MM.1S (cell line): Measurements from ENCODE around the gene WNT2B.

Experiments
- DNase-seq: peaks from one replicate; pipeline ENCODE4 v3.0.0-alpha.2; 2015
- H2AFZ ChIP-seq: fragments of 300-600 bp; sonication (generic); 2 replicates; pipeline ENCODE4 v1.6.0; 2016; ENCODE audit warnings: antibody characterized with exemption, low read length
- H3F3A ChIP-seq: fragments of 300-600 bp; sonication (generic); 2 replicates; pipeline ENCODE4 v1.6.1; 2016; ENCODE audit warnings: mild to moderate bottlenecking, antibody characterized with exemption, low read length, moderate library complexity, mixed read lengths; ENCODE audit not compliant: insufficient read depth
- H3K27ac ChIP-seq: fragments of 300-600 bp; sonication (generic); 2 replicates; pipeline ENCODE4 v1.5.1; 2016; ENCODE audit warnings: mild to moderate bottlenecking, low read length
- H3K27me3 ChIP-seq: fragments of 300-600 bp; sonication (generic); replicated peaks from 2 replicates; pipeline ENCODE4 v1.6.0; 2016; ENCODE audit warnings: low read length; ENCODE audit not compliant: insufficient read depth
- H3K36me3 ChIP-seq: fragments of 300-600 bp; sonication (generic); replicated peaks from 2 replicates; pipeline ENCODE4 v1.6.1; 2016; ENCODE audit warnings: mild to moderate bottlenecking, low read length, mixed read lengths; ENCODE audit not compliant: insufficient read depth
- H3K4me1 ChIP-seq: fragments of 300-600 bp; sonication (generic); 2 replicates; pipeline ENCODE4 v1.6.1; 2016; ENCODE audit warnings: low read length, mixed read lengths
- H3K4me2 ChIP-seq: fragments of 300-600 bp; sonication (generic); 2 replicates; pipeline ENCODE4 v1.6.0; 2016; ENCODE audit warnings: low read depth, low read length
- H3K4me3 ChIP-seq: fragments of 300-600 bp; sonication (generic); 2 replicates; pipeline ENCODE4 v1.5.1; 2016; ENCODE audit warnings: low read length, mixed read lengths
- H3K79me2 ChIP-seq: fragments of 300-600 bp; sonication (generic); 2 replicates; pipeline ENCODE4 v1.6.1; 2016; ENCODE audit warnings: mixed run types, low read length, mixed read lengths
- H3K9ac ChIP-seq: fragments of 300-600 bp; sonication (generic); 2 replicates; pipeline ENCODE4 v1.6.1; 2016; ENCODE audit warnings: low read length, mixed read lengths
- H3K9me2 ChIP-seq: fragments of 300-600 bp; sonication (generic); replicated peaks from 2 replicates; pipeline ENCODE4 v1.6.1; 2016; ENCODE audit warnings: mild to moderate bottlenecking, low read length, mixed read lengths; ENCODE audit not compliant: insufficient read depth
- H3K9me3 ChIP-seq: fragments of 300-600 bp; sonication (generic); replicated peaks from 2 replicates; pipeline ENCODE4 v1.6.1; 2016; ENCODE audit warnings: mild to moderate bottlenecking, low read length, mixed read lengths; ENCODE audit not compliant: insufficient read depth
- H4K20me1 ChIP-seq: fragments of 300-600 bp; sonication (generic); 2 replicates; pipeline ENCODE4 v1.6.1; 2016; ENCODE audit warnings: mild to moderate bottlenecking, low read length, moderate library complexity, mixed read lengths; ENCODE audit not compliant: insufficient read depth
- CTCF ChIP-seq: fragments of 300-600 bp; sonication (generic); IDR thresholded peaks from 2 replicates; pipeline ENCODE4 v1.5.1; 2016; ENCODE audit warnings: antibody characterized with exemption, low read length, mixed read lengths
- EZH2 ChIP-seq: fragments of 300-600 bp; sonication (generic); optimal IDR thresholded peaks from 2 replicates; pipeline ENCODE3; 2017; ENCODE audit warnings: low read depth, mild to moderate bottlenecking, antibody characterized with exemption, low read length, mixed read lengths
- EZH2phosphoT487 ChIP-seq: fragments of 300-600 bp; sonication (generic); IDR thresholded peaks from 2 replicates; pipeline ENCODE4 v1.6.1; 2018; ENCODE audit warnings: antibody characterized with exemption, low read length

The WNT2B gene

GRCh38 chr1:112575154-112575804 lies 66.5 kb downstream of the WNT2B start:
- no peaks in the 10 kb centered on the region for H4K20me1 ChIP-seq
- no peaks in the 10 kb centered on the region for H3K4me1 ChIP-seq
- no peak for DNase-seq
- no peaks in the 10 kb centered on the region for H3F3A ChIP-seq
- no peak overlapping the region for H3K9ac ChIP-seq
- H3K4me2 ChIP-seq = no peak overlapping the region
- no peaks in the 10 kb centered on the region for H3K9me2 ChIP-seq
- H3K36me3 ChIP-seq = no peaks in the 10 kb centered on the region
- H3K27me3 ChIP-seq = no peaks in the 10 kb centered on the region
- H2AFZ ChIP-seq = no peak overlapping the region
- H3K27ac ChIP-seq = no peak overlapping the region
- H3K9me3 ChIP-seq = no peaks in the 10 kb centered on the region
- H3K4me3 ChIP-seq = no peak overlapping the region
- TF ChIP-seq EZH2phosphoT487 (no peak), EZH2 (no peak), CTCF (no peak)
- no peaks in the 10 kb centered on the region for H3K79me2 ChIP-seq

- Histone ChIP-seq H3F3A (no peaks in the 10 kb centered on the region), H3K27me3 (no peaks in the 10 kb centered on the region), H3K4me3 (no peak overlapping the region), H3K4me1 (no peaks in the 10 kb centered on the region), H3K9me3 (no peaks in the 10 kb centered on the region), H3K27ac (no peak overlapping the region), H4K20me1 (no peaks in the 10 kb centered on the region), H3K79me2 (no peaks in the 10 kb centered on the region), H2AFZ (no peak overlapping the region), H3K9me2 (no peaks in the 10 kb centered on the region), H3K4me2 (no peak overlapping the region), H3K9ac (no peak overlapping the region), H3K36me3 (no peaks in the 10 kb centered on the region)
- no peak for DNase-seq
- TF ChIP-seq CTCF (no peak), EZH2phosphoT487 (no peak), EZH2 (no peak)
Observed at GRCh38 chr1:112576240-112576639, 67.5 kb downstream of the WNT2B start.
